Activated naive CD8-positive, alpha-beta T cell (primary cell): ENCODE measurements around the gene MOV10L1.

Experiments
- H3K27ac Mint-ChIP-seq: one replicate; pipeline ENCODE4 v1.8.0; 2021; ENCODE audit warnings: mixed read lengths
- H3K27me3 Mint-ChIP-seq: one replicate; pipeline ENCODE4 v1.8.0; 2021; ENCODE audit warnings: mixed read lengths
- H3K36me3 Mint-ChIP-seq: one replicate; pipeline ENCODE4 v1.8.0; 2021; ENCODE audit warnings: mixed read lengths
- H3K4me1 Mint-ChIP-seq: one replicate; pipeline ENCODE4 v1.8.0; 2021; ENCODE audit warnings: low read depth, mixed read lengths
- H3K4me3 Mint-ChIP-seq: one replicate; pipeline ENCODE4 v1.8.0; 2021; ENCODE audit warnings: mild to moderate bottlenecking, mixed read lengths
- H3K9me3 Mint-ChIP-seq: one replicate; pipeline ENCODE4 v1.8.0; 2021; ENCODE audit warnings: low read depth, mixed read lengths

Gene MOV10L1

GRCh38 chr22:50089682-50090411, at the start of gene MOV10L1:
TSS of gene MOV10L1 (plus strand) at chr22:50090006. CDS start at chr22:50090089, 83 bp downstream.
- no peak within 1 kb of the TSS for H3K4me3 Mint-ChIP-seq
- H3K36me3 Mint-ChIP-seq = no peaks in the 10 kb centered on the region
- H3K9me3 Mint-ChIP-seq = no peaks in the 10 kb centered on the region
- H3K4me1 Mint-ChIP-seq = peaks cover 2% of the 10 kb centered on the region
- peaks cover 7% of the 10 kb centered on the region for H3K27me3 Mint-ChIP-seq
- no peak within 1 kb of the TSS for H3K27ac Mint-ChIP-seq

DNA sequence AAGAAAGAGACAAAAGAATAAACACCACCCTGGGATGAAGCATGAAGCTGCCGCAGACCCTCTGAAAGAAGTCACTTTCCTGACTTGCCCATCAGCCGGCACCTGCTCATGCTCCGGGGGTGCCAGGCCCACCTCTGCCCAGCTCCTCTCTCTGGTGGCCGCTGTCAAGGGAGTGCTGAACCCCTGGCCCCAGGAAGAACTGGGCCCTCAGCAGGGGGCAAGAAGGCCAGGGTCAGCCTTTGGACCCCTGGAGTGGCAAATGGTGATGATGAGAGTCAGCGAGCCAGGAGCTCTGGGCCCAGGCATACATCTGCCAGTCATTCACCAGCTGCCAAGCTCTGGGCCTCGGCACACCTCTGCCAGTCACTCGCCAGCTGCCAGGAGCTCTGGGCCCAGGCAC, 49.1 kb upstream of the MOV10L1 start:
- peaks cover 5% of the 10 kb centered on the region for H3K9me3 Mint-ChIP-seq
- peaks cover 3% of the 10 kb centered on the region for H3K36me3 Mint-ChIP-seq
- H3K4me1 Mint-ChIP-seq = peaks cover 15% of the 10 kb centered on the region
- H3K4me3 Mint-ChIP-seq = no peak overlapping the region
- peaks cover 14% of the 10 kb centered on the region for H3K27me3 Mint-ChIP-seq
- no peak overlapping the region for H3K27ac Mint-ChIP-seq

DNA sequence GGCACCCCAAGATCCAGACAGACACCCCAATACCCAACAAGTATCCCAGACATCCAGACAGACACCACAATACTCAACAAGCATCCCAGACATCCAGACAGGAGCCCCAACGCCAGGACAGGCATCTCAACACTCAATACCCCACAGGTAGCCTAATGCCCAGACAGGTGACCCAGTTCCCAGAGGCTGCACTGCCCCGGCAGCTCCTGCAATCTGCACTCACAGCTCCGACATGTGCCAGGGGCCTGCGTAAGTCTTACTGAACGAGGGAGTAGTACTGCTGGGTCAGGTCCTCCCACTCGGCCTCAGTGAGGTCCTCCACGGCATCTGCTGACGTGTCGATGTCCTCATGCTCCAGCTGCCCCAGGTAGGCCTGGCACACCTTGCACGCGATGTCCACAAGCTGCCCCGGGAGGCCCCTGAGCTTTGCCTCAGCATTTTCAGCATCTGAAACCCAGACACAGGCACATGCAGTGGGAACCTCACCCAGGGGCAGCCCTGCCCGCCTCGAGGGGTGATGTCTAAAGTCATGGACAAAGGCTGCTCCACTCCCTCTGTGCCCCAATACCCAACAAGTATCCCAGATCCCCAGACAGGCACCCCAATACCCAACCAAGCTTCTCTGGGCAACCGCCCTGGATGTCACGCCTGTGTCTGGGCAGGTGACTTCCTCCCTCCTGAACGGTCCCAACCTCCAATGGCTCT, 48.3 kb upstream of the MOV10L1 start:
- Mint-ChIP-seq H3K9me3 (peaks cover 5% of the 10 kb centered on the region), H3K36me3 (peaks cover 3% of the 10 kb centered on the region), H3K4me1 (peaks cover 13% of the 10 kb centered on the region), H3K27me3 (peaks cover 14% of the 10 kb centered on the region), H3K27ac (no peak overlapping the region), H3K4me3 (no peak overlapping the region)

GRCh38 chr22:50044485-50045118, 45.2 kb upstream of the MOV10L1 start:
- Mint-ChIP-seq H3K9me3 (no peaks in the 10 kb centered on the region), H3K4me1 (peaks cover 14% of the 10 kb centered on the region), H3K36me3 (no peaks in the 10 kb centered on the region), H3K4me3 (no peak overlapping the region), H3K27me3 (peaks cover 14% of the 10 kb centered on the region), H3K27ac (no peak overlapping the region)

- Mint-ChIP-seq H3K27ac (no peak overlapping the region), H3K27me3 (peaks cover 14% of the 10 kb centered on the region), H3K9me3 (no peaks in the 10 kb centered on the region), H3K36me3 (no peaks in the 10 kb centered on the region), H3K4me3 (no peak overlapping the region), H3K4me1 (peaks cover 14% of the 10 kb centered on the region)
These were observed 44.4 kb upstream of the MOV10L1 start for GRCh38 chr22:50045211-50046018.

- H3K27me3 Mint-ChIP-seq = peaks cover 14% of the 10 kb centered on the region
- H3K4me1 Mint-ChIP-seq = peaks cover 14% of the 10 kb centered on the region
- H3K4me3 Mint-ChIP-seq = no peak overlapping the region
- no peaks in the 10 kb centered on the region for H3K9me3 Mint-ChIP-seq
- H3K36me3 Mint-ChIP-seq = no peaks in the 10 kb centered on the region
- H3K27ac Mint-ChIP-seq = no peak overlapping the region
These were observed 43.8 kb upstream of the MOV10L1 start for GRCh38 chr22:50046019-50046415.

GRCh38 chr22:50046481-50047245, 43.1 kb upstream of the MOV10L1 start:
- Mint-ChIP-seq H3K4me1 (peaks cover 14% of the 10 kb centered on the region), H3K27me3 (peaks cover 14% of the 10 kb centered on the region), H3K4me3 (no peak overlapping the region), H3K9me3 (no peaks in the 10 kb centered on the region), H3K36me3 (no peaks in the 10 kb centered on the region), H3K27ac (no peak overlapping the region)

DNA sequence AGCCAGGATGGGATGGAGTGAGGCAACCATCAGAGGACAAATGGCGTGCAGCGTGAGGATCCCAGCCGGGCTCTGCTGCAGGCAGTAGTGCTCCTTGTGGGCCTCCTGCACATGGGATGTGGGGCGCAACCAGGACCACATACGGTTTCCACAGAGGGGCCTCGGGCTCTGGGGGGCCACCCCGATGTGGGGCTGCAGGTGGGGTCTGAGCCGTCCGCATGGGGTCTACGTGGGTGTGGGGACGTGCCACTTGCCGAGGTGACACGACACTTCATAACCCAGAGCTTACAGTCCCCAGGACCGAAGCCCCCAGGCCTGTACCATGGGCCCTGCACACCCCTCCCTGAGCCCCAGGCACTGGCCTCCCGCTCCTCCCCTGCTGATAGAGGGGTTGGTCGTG, 42.5 kb upstream of the MOV10L1 start:
- peaks cover 14% of the 10 kb centered on the region for H3K4me1 Mint-ChIP-seq
- peaks cover 14% of the 10 kb centered on the region for H3K27me3 Mint-ChIP-seq
- H3K27ac Mint-ChIP-seq = no peak overlapping the region
- H3K36me3 Mint-ChIP-seq = no peaks in the 10 kb centered on the region
- no peak overlapping the region for H3K4me3 Mint-ChIP-seq
- no peaks in the 10 kb centered on the region for H3K9me3 Mint-ChIP-seq

- H3K4me3 Mint-ChIP-seq = no peak overlapping the region
- no peaks in the 10 kb centered on the region for H3K9me3 Mint-ChIP-seq
- no peak overlapping the region for H3K27ac Mint-ChIP-seq
- H3K4me1 Mint-ChIP-seq = peaks cover 14% of the 10 kb centered on the region
- H3K27me3 Mint-ChIP-seq = peaks cover 6% of the 10 kb centered on the region
- H3K36me3 Mint-ChIP-seq = no peaks in the 10 kb centered on the region
These were observed 41.6 kb upstream of the MOV10L1 start for GRCh38 chr22:50048061-50048765.

DNA sequence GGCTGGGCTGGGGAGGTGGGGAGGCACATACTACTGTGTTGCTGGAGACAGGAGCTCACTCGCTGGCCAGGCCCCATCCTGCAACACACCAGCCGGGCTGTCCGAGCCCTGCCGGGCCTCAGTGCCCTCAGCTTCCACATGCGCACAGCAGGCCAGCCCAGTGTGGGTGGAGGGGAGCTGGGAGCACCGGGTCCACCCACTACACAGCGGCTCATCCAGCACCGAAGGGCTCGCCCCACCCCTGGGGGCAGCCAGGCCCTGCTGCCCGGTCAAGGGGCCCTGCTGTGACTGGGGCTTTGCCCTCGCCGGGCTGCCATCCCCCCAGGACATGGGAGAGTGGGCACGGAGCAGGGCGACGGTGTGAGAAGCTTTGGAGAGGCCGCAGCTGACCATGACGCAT, 41.0 kb upstream of the MOV10L1 start:
- H3K4me3 Mint-ChIP-seq = no peak overlapping the region
- no peaks in the 10 kb centered on the region for H3K9me3 Mint-ChIP-seq
- H3K27ac Mint-ChIP-seq = no peak overlapping the region
- H3K36me3 Mint-ChIP-seq = no peaks in the 10 kb centered on the region
- H3K27me3 Mint-ChIP-seq = peaks cover 1% of the 10 kb centered on the region
- H3K4me1 Mint-ChIP-seq = peaks cover 10% of the 10 kb centered on the region

- H3K27ac Mint-ChIP-seq = no peak overlapping the region
These were observed 40.3 kb upstream of the MOV10L1 start for GRCh38 chr22:50049299-50050195.

GRCh38 chr22:50051930-50052329, 37.9 kb upstream of the MOV10L1 start:
- H3K36me3 Mint-ChIP-seq = no peaks in the 10 kb centered on the region
- H3K27ac Mint-ChIP-seq = no peak overlapping the region
- peaks cover 1% of the 10 kb centered on the region for H3K27me3 Mint-ChIP-seq
- H3K4me1 Mint-ChIP-seq = peaks cover 2% of the 10 kb centered on the region
- H3K4me3 Mint-ChIP-seq = no peak overlapping the region
- H3K9me3 Mint-ChIP-seq = no peaks in the 10 kb centered on the region

More at GRCh38 chr22:50049299-50050195, 40.3 kb upstream of the MOV10L1 start:
- Mint-ChIP-seq H3K4me1 (peaks cover 4% of the 10 kb centered on the region), H3K36me3 (no peaks in the 10 kb centered on the region), H3K27me3 (no peaks in the 10 kb centered on the region), H3K9me3 (no peaks in the 10 kb centered on the region), H3K4me3 (no peak overlapping the region)

- H3K27me3 Mint-ChIP-seq = peaks cover 1% of the 10 kb centered on the region
- H3K9me3 Mint-ChIP-seq = no peaks in the 10 kb centered on the region
- no peak overlapping the region for H3K27ac Mint-ChIP-seq
- H3K4me1 Mint-ChIP-seq = no peaks in the 10 kb centered on the region
- H3K4me3 Mint-ChIP-seq = no peak overlapping the region
- H3K36me3 Mint-ChIP-seq = no peaks in the 10 kb centered on the region
These were observed 35.9 kb upstream of the MOV10L1 start for GRCh38 chr22:50053861-50054260.
